GM18951 (cell line): ENCODE data around the gene GFER.
"Not testable (repeated sequence)": the region's sequence is repeated elsewhere in the genome, so short reads cannot be mapped to it uniquely, and the experiment has no call there.

Experiments used
- POLR2A ChIP-seq: IDR thresholded peaks from 4 replicates; pipeline ENCODE4 v1.6.1; 2011; ENCODE audit warnings: mild to moderate bottlenecking; ENCODE audit not compliant: insufficient read length, insufficient read depth; ENCODE audit errors: extremely low read depth
- in situ Hi-C: fragments of 300-500 bp; cut with MboI; formaldehyde crosslinking; loops from one replicate; pipeline ENCODE4 v1.12.0; 2022; ENCODE audit warnings: low sequenced_read_pairs, mixed read lengths, inconsistent platforms; ENCODE audit not compliant: unreplicated experiment

The GFER gene

GRCh38 chr16:2005646-2006045 lies 21.7 kb downstream of the GFER start:
- in situ Hi-C loops, result no loop called here
- no peak for TF ChIP-seq POLR2A

GRCh38 chr16:2006317-2006716 lies 22.3 kb downstream of the GFER start:
- in situ Hi-C loops, result no loop called here
- no peak for TF ChIP-seq POLR2A

GRCh38 chr16:2007081-2007836 lies 23.3 kb downstream of the GFER start:
- in situ Hi-C loops, result no loop called here
- no peak for TF ChIP-seq POLR2A

GRCh38 chr16:2008009-2008526 lies 24.1 kb downstream of the GFER start:
- no peak for TF ChIP-seq POLR2A
- in situ Hi-C loops, result no loop called here

- in situ Hi-C loops, result no loop called here
- TF ChIP-seq POLR2A, result no peak
Measured at GRCh38 chr16:2008631-2009163, 24.7 kb downstream of the GFER start.

GRCh38 chr16:2009164-2009711 lies 25.2 kb downstream of the GFER start:
- TF ChIP-seq POLR2A, result no peak
- in situ Hi-C loops, result no loop called here

GRCh38 chr16:2009791-2010510 lies 26.0 kb downstream of the GFER start, which contains the start of gene ZNF598:
Gene ZNF598, minus strand, starts transcription at chr16:2009821.
- in situ Hi-C loops, result no loop called here
- peak; percentile 96 for TF ChIP-seq POLR2A

- in situ Hi-C loops, result not testable (repeated sequence)
Measured at GRCh38 chr16:2011726-2012125, 27.7 kb downstream of the GFER start.

- in situ Hi-C loops, result no loop called here
Measured at GRCh38 chr16:2013527-2013926, 29.5 kb downstream of the GFER start.

GRCh38 chr16:2015117-2015946 lies 31.3 kb downstream of the GFER start:
- in situ Hi-C loops, result no loop called here

More at GRCh38 chr16:2013527-2013926, 29.5 kb downstream of the GFER start:
- TF ChIP-seq POLR2A, result no peak

GRCh38 chr16:2015947-2016208 lies 31.9 kb downstream of the GFER start:
- no peak for TF ChIP-seq POLR2A
- in situ Hi-C loops, result no loop called here

More at GRCh38 chr16:2015117-2015946, 31.3 kb downstream of the GFER start:
- TF ChIP-seq POLR2A, result no peak

GRCh38 chr16:2016407-2016922 lies 32.5 kb downstream of the GFER start:
- in situ Hi-C loops, result no loop called here
- TF ChIP-seq POLR2A, result no peak
